ENCODE measurements around the gene CCDC146. TPM values are rescaled to one million over a fixed set of nuclear protein-coding genes. Genes with fewer than 3 reads are reported as not detected.
"Not testable (repeated sequence)": the region's sequence is repeated elsewhere in the genome, so short reads cannot be mapped to it uniquely, and the experiment has no call there.

Gene CCDC146
- total RNA-seq, 2 experiments from 2014 or later = 5.3 to 6.4 TPM

- H3K36me3 Mint-ChIP-seq (ENCODE audit: low read depth); H3K27ac Mint-ChIP-seq; CTCF ChIA-PET; H3K4me3 Mint-ChIP-seq; H3K4me1 Mint-ChIP-seq; H3K27me3 Mint-ChIP-seq; POLR2A ChIA-PET; H3K9me3 Mint-ChIP-seq; DNase-seq: not testable (repeated sequence)
These were observed 14.1 kb upstream of the CCDC146 start for GRCh38 chr7:77108362-77108761.

GRCh38 chr7:77112719-77113306 lies 9.6 kb upstream of the CCDC146 start:
- CTCF ChIA-PET = interaction anchor here (0.6 to 1.4 kb wide), 6 partner anchors 9 to 325 kb away, joined by 3 to 6 read pairs (median 4); partner anchors contain the start of gene CCDC146

GRCh38 chr7:77125486-77125885 lies 3.1 kb downstream of the CCDC146 start:
- not testable (repeated sequence) for DNase-seq; H3K9me3 Mint-ChIP-seq; H3K27me3 Mint-ChIP-seq; H3K27ac Mint-ChIP-seq; H3K4me3 Mint-ChIP-seq; H3K36me3 Mint-ChIP-seq (ENCODE audit: low read depth)
- ChIA-PET CTCF (interaction anchor here (1.2 to 1.9 kb wide), 5 partner anchors 13 to 207 kb away, joined by 3 to 10 read pairs (median 7); no protein-coding TSS in a partner anchor), POLR2A (interaction anchor here (1.2 kb wide), 1 partner anchor 122 kb away, joined by 3 read pairs; no protein-coding TSS in a partner anchor)
- H3K4me1 Mint-ChIP-seq = peaks cover 23% of the 10 kb centered on the region

More at GRCh38 chr7:77112719-77113306, 9.6 kb upstream of the CCDC146 start:
- POLR2A ChIA-PET; DNase-seq; H3K36me3 Mint-ChIP-seq (ENCODE audit: low read depth); H3K4me1 Mint-ChIP-seq; H3K9me3 Mint-ChIP-seq; H3K27ac Mint-ChIP-seq; H3K27me3 Mint-ChIP-seq; H3K4me3 Mint-ChIP-seq: not testable (repeated sequence)

GRCh38 chr7:77127009-77127408 lies 4.6 kb downstream of the CCDC146 start:
- CTCF ChIA-PET = interaction anchor here (1.3 kb wide), 1 partner anchor 120 kb away, joined by 10 read pairs; no protein-coding TSS in a partner anchor
- H3K9me3 Mint-ChIP-seq; H3K36me3 Mint-ChIP-seq (ENCODE audit: low read depth); H3K27me3 Mint-ChIP-seq; DNase-seq; H3K4me3 Mint-ChIP-seq; POLR2A ChIA-PET; H3K27ac Mint-ChIP-seq: not testable (repeated sequence)
- H3K4me1 Mint-ChIP-seq = peaks cover 17% of the 10 kb centered on the region

- CTCF ChIA-PET; POLR2A ChIA-PET; H3K4me3 Mint-ChIP-seq; H3K27ac Mint-ChIP-seq; DNase-seq; H3K9me3 Mint-ChIP-seq; H3K36me3 Mint-ChIP-seq (ENCODE audit: low read depth); H3K27me3 Mint-ChIP-seq: not testable (repeated sequence)
- peaks cover 11% of the 10 kb centered on the region for H3K4me1 Mint-ChIP-seq
These were observed 6.4 kb downstream of the CCDC146 start for GRCh38 chr7:77128582-77129410.

- H3K27ac Mint-ChIP-seq; H3K4me3 Mint-ChIP-seq; H3K36me3 Mint-ChIP-seq (ENCODE audit: low read depth); CTCF ChIA-PET; DNase-seq; H3K27me3 Mint-ChIP-seq; H3K4me1 Mint-ChIP-seq; H3K9me3 Mint-ChIP-seq; POLR2A ChIA-PET: not testable (repeated sequence)
These were observed 9.4 kb downstream of the CCDC146 start for GRCh38 chr7:77131781-77132180.

GRCh38 chr7:77138668-77139067 lies 16.3 kb downstream of the CCDC146 start:
- H3K4me1 Mint-ChIP-seq; H3K27ac Mint-ChIP-seq; POLR2A ChIA-PET; CTCF ChIA-PET; H3K27me3 Mint-ChIP-seq; H3K4me3 Mint-ChIP-seq; H3K36me3 Mint-ChIP-seq (ENCODE audit: low read depth); H3K9me3 Mint-ChIP-seq; DNase-seq: not testable (repeated sequence)

- H3K36me3 Mint-ChIP-seq (ENCODE audit: low read depth); H3K27ac Mint-ChIP-seq; H3K27me3 Mint-ChIP-seq; POLR2A ChIA-PET; DNase-seq; H3K4me1 Mint-ChIP-seq; H3K9me3 Mint-ChIP-seq; CTCF ChIA-PET; H3K4me3 Mint-ChIP-seq: not testable (repeated sequence)
These were observed 17.9 kb downstream of the CCDC146 start for GRCh38 chr7:77140291-77140690.

- DNase-seq; CTCF ChIA-PET; H3K27ac Mint-ChIP-seq; H3K4me3 Mint-ChIP-seq; H3K36me3 Mint-ChIP-seq (ENCODE audit: low read depth); H3K9me3 Mint-ChIP-seq; H3K27me3 Mint-ChIP-seq; POLR2A ChIA-PET: not testable (repeated sequence)
- H3K4me1 Mint-ChIP-seq = peaks cover 11% of the 10 kb centered on the region
These were observed 29.8 kb downstream of the CCDC146 start for GRCh38 chr7:77152232-77152631.

GRCh38 chr7:77154917-77155464 lies 32.6 kb downstream of the CCDC146 start:
- CTCF ChIA-PET; POLR2A ChIA-PET; H3K36me3 Mint-ChIP-seq (ENCODE audit: low read depth); H3K27ac Mint-ChIP-seq; H3K9me3 Mint-ChIP-seq; H3K27me3 Mint-ChIP-seq; H3K4me3 Mint-ChIP-seq; DNase-seq: not testable (repeated sequence)
- H3K4me1 Mint-ChIP-seq = peaks cover 27% of the 10 kb centered on the region

- POLR2A ChIA-PET; H3K36me3 Mint-ChIP-seq (ENCODE audit: low read depth); CTCF ChIA-PET; H3K9me3 Mint-ChIP-seq; H3K27me3 Mint-ChIP-seq; H3K4me3 Mint-ChIP-seq: not testable (repeated sequence)
- Mint-ChIP-seq H3K27ac (peak overlapping the region; percentile 44), H3K4me1 (peaks cover 27% of the 10 kb centered on the region)
- DNase-seq = peak; percentile 22
These were observed 33.4 kb downstream of the CCDC146 start for GRCh38 chr7:77155601-77156377.

- H3K36me3 Mint-ChIP-seq (ENCODE audit: low read depth); POLR2A ChIA-PET; DNase-seq; H3K9me3 Mint-ChIP-seq; CTCF ChIA-PET; H3K27me3 Mint-ChIP-seq: not testable (repeated sequence)
- Mint-ChIP-seq H3K27ac (peak overlapping the region; percentile 96), H3K4me3 (peak overlapping the region; percentile 48), H3K4me1 (peaks cover 27% of the 10 kb centered on the region)
These were observed 34.6 kb downstream of the CCDC146 start for GRCh38 chr7:77157034-77157433.

GRCh38 chr7:77157446-77157845 lies 35.0 kb downstream of the CCDC146 start:
- Mint-ChIP-seq H3K27me3 (no peaks in the 10 kb centered on the region), H3K4me3 (peak overlapping the region; percentile 48), H3K4me1 (peaks cover 27% of the 10 kb centered on the region), H3K9me3 (no peaks in the 10 kb centered on the region), H3K27ac (peak overlapping the region; percentile 96), H3K36me3 (ENCODE audit: low read depth) (no peaks in the 10 kb centered on the region)
- ChIA-PET POLR2A (no interaction called here), CTCF (no interaction called here)
- peak; percentile 21 for DNase-seq

Data from activated CD4-positive, alpha-beta memory T cell treated with anti-CD3 and anti-CD28 coated beads, Interleukin-2, amount 10 ng/mL, durations not matched to agents 7 days and 5 days (primary cell).